Calu3 (cell line): ENCODE measurements around the gene SFMBT2. TPM values are rescaled to one million over a fixed set of nuclear protein-coding genes. Genes with fewer than 3 reads are reported as not detected.

Experiments used
- BruUV-seq: library from RNA; stranded (reverse); fragments of 400-500 nt; replicated peaks from 2 replicates; lab custom pipeline; 2021; lab: Mats Ljungman, UMichigan
- CTCF ChIA-PET: fragments of 300-600 bp; sonication (Branson Sonifier 250); formaldehyde crosslinking; loops from one replicate; lab custom pipeline; 2022; ENCODE audit warnings: antibody characterized with exemption; lab: Charles Lee
- DNase-seq: peaks from one replicate; pipeline ENCODE4 v3.0.0; 2022
- H3K27ac Mint-ChIP-seq: one replicate; pipeline ENCODE4 v1.8.0; 2022; ENCODE audit warnings: mixed read lengths; ENCODE audit not compliant: unreplicated experiment
- H3K27me3 Mint-ChIP-seq: one replicate; pipeline ENCODE4 v1.8.0; 2022; ENCODE audit warnings: mixed read lengths; ENCODE audit not compliant: unreplicated experiment
- H3K36me3 Mint-ChIP-seq: one replicate; pipeline ENCODE4 v1.8.0; 2022; ENCODE audit warnings: mild to moderate bottlenecking, moderate library complexity, mixed read lengths; ENCODE audit not compliant: insufficient read depth, unreplicated experiment
- H3K4me1 Mint-ChIP-seq: one replicate; pipeline ENCODE4 v1.8.0; 2022; ENCODE audit warnings: mild to moderate bottlenecking, low read depth, mixed read lengths; ENCODE audit not compliant: unreplicated experiment
- H3K4me3 Mint-ChIP-seq: one replicate; pipeline ENCODE4 v1.8.0; 2022; ENCODE audit warnings: mild to moderate bottlenecking, low read depth, moderate library complexity, mixed read lengths; ENCODE audit not compliant: unreplicated experiment
- H3K9me3 Mint-ChIP-seq: one replicate; pipeline ENCODE4 v1.8.0; 2022; ENCODE audit warnings: low read depth, mixed read lengths; ENCODE audit not compliant: unreplicated experiment
- CTCF ChIP-seq: fragments of 200-600 bp; IDR thresholded peaks from one replicate; pipeline ENCODE4 v1.8.0; 2022; ENCODE audit warnings: antibody characterized with exemption; ENCODE audit not compliant: unreplicated experiment
- intact Hi-C: fragments of 100-400 bp; cut with micrococcal nuclease; formaldehyde crosslinking; loops from one replicate; pipeline ENCODE4 v1.10.0; 2022; ENCODE audit not compliant: unreplicated experiment
- total RNA-seq: library from RNA; stranded (reverse); gene quantifications from 2 replicates; pipeline ENCODE4 v1.2.3, GENCODE V29; 2022

Gene SFMBT2
- total RNA-seq, 1 experiment from 2014 or later, result 0.64 TPM

GRCh38 chr10:7370511-7370910 is 40.3 kb downstream of the SFMBT2 start:
- BruUV-seq, result no TSS peak
- Mint-ChIP-seq H3K4me3 (no peak overlapping the region), H3K4me1 (no peaks in the 10 kb centered on the region), H3K27ac (no peak overlapping the region), H3K27me3 (peaks cover 21% of the 10 kb centered on the region), H3K36me3 (no peaks in the 10 kb centered on the region), H3K9me3 (peaks cover 3% of the 10 kb centered on the region)
- CTCF ChIA-PET, result no interaction called here
- no peak for DNase-seq
- intact Hi-C loops, result no loop called here
- TF ChIP-seq CTCF, result no peak

- H3K9me3 Mint-ChIP-seq, result peaks cover 3% of the 10 kb centered on the region
- peaks cover 2% of the 10 kb centered on the region for H3K27me3 Mint-ChIP-seq
- H3K27ac Mint-ChIP-seq, result no peak overlapping the region
- H3K4me3 Mint-ChIP-seq, result no peak overlapping the region
- BruUV-seq, result no TSS peak
- H3K4me1 Mint-ChIP-seq, result no peaks in the 10 kb centered on the region
- no peak for TF ChIP-seq CTCF
- CTCF ChIA-PET, result no interaction called here
- H3K36me3 Mint-ChIP-seq, result no peaks in the 10 kb centered on the region
- no peak for DNase-seq
- intact Hi-C loops, result no loop called here
Observed at GRCh38 chr10:7365027-7365745, 45.6 kb downstream of the SFMBT2 start.

- BruUV-seq, result no TSS peak
- peaks cover 6% of the 10 kb centered on the region for H3K9me3 Mint-ChIP-seq
- no peak for TF ChIP-seq CTCF
- H3K27me3 Mint-ChIP-seq, result no peaks in the 10 kb centered on the region
- no peaks in the 10 kb centered on the region for H3K36me3 Mint-ChIP-seq
- CTCF ChIA-PET, result no interaction called here
- H3K4me1 Mint-ChIP-seq, result no peaks in the 10 kb centered on the region
- H3K27ac Mint-ChIP-seq, result no peak overlapping the region
- no peak overlapping the region for H3K4me3 Mint-ChIP-seq
- intact Hi-C loops, result no loop called here
- DNase-seq, result no peak
Observed at GRCh38 chr10:7364474-7364873, 46.4 kb downstream of the SFMBT2 start.

- CTCF ChIA-PET, result no interaction called here
- TF ChIP-seq CTCF, result no peak
- Mint-ChIP-seq H3K27ac (no peak overlapping the region), H3K9me3 (peaks cover 10% of the 10 kb centered on the region), H3K36me3 (no peaks in the 10 kb centered on the region), H3K27me3 (no peaks in the 10 kb centered on the region), H3K4me1 (no peaks in the 10 kb centered on the region), H3K4me3 (no peak overlapping the region)
- BruUV-seq, result no TSS peak
- intact Hi-C loops, result no loop called here
- DNase-seq, result no peak
Observed at GRCh38 chr10:7363700-7364099, 47.1 kb downstream of the SFMBT2 start.
